COLO668 (cell line): ENCODE results near the gene IFNGR1.
"Not testable (repeated sequence)": the region's sequence is repeated elsewhere in the genome, so short reads cannot be mapped to it uniquely, and the experiment has no call there.

ENCODE experiments used
- DNase-seq: peaks from one replicate; lab custom pipeline; 2025; ENCODE audit not compliant: unreplicated experiment; lab: John Stamatoyannopoulos, UW

The IFNGR1 gene

DNA sequence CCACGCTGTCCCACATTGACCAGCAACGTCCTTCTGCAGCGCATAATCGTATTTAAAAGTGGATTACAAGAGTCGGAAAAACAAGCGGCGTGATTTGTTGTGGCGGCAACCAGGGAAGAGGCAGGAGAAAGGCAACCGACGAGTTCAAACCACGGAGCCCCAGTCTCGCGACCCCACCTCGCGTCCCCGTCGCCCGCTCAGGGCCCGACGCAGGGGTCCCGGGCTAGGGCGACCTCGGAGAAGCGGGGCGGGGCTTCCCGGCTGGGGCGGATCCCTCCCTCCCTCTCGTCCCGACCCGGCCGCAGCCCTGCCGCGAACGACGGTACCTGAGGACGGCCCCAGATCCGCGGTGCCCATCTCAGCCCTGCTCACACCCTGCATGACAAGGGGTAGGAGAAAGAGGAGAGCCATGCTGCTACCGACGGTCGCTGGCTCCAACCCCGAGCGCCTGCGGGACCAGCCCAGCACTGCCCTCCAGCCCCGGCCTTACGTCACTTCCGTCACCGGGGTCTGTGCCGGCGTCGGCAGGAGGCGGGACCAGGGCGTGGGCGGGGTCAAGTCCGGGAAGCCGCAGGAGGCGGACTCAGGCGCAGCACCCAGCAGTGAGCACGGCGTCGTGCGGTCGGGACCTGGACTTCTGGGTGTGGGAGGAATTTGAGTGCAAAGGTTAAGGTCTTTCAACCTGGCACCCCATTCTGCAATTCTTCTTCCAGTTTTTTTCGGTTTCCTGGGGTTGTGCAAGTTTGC is at the start of gene IFNGR1:
Gene IFNGR1, minus strand, starts transcription at position 469 of the 747 bp plus-strand sequence. Its CDS starts 58 bp downstream, at position 411.
- peak; percentile 87 for DNase-seq

DNA sequence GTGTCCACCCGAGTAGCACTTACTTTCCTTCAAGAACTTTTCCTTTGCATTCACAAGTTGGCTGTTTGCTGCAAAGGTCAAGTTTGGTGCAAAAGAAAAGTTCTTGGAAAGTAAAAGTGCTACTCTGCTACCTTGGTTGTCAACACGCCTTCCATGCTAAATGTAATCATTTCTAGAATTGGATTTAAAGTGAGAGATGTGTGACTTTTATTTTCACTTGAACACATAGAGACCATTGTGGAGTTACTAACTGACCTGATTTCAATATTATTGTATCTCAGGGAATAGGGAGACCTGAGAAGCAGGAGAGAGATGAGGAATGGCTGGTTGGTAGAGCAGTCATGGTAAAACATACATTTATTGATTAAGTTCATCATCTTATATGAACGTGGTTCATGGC is 49.7 kb upstream of the IFNGR1 start:
- no peak for DNase-seq

DNA sequence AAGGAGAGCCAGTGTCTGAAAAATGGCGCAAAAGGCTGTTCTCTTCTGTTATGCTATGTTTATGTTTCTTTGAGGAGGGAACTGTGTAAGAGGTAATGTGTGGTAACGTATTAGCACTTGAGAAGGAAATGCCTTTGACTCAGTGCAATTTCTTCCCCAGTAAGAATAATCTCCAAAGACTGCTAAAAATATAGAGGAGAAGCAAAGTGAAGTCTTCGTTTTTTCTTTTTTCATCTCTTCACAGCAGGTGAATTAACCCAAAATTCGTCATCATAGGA is 47.1 kb upstream of the IFNGR1 start:
- DNase-seq, result no peak

- DNase-seq, result no peak
Measured at GRCh38 chr6:137265561-137266308, 46.5 kb upstream of the IFNGR1 start.

DNA sequence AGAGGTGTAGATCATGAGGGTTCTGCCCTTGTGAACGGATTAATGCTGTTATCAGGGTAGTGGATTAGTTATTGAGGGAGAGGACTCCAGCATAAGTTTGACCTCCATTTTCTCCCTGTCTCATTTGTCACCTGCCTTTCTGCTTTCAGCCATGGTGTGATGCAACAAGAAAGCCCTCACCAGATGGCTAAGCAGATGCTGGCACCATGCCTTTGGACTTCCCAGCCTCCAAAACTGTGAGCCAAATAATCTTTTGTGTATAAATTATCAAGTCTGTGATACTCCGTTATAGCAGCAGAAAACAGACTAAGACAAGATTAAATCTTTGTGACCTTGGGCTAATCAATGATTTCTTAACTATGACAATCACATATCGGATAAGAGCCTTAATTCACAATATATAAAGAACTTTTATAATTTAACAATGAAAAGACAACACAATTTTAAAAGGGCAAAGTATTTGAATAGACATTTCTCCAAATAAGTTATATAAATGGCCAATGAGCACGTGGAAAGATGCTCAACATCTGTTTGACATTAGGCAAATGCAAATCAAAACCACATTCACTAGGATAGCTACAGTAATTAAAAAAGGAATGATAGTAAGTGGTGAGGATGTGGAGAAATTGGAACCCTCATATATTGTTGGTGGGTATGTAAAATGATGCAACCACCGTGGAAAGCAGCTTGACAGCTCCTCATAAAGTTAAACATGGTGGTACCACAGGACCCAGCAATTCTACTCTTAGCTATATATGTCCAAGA is 45.3 kb upstream of the IFNGR1 start:
- no peak for DNase-seq

DNA sequence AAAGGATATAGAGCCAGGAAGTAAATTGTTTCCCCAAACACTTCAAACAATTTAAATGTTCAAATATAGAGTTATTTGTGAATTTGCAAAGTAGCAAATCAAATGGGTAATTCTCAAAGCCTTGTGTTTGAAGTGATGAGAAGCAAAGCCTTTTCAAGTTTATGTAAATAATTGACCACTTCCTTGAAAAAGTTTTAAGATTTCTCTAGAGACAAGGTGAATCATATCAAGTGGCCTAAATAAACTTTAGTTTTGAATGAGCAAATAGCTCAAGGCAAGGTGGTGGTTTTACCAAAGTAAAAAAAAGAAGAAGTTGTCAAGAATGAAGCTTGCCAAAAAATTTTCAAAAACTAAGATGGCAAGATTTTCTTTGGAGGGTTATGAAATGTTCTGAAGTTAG is 42.6 kb upstream of the IFNGR1 start:
- DNase-seq, result no peak

DNA sequence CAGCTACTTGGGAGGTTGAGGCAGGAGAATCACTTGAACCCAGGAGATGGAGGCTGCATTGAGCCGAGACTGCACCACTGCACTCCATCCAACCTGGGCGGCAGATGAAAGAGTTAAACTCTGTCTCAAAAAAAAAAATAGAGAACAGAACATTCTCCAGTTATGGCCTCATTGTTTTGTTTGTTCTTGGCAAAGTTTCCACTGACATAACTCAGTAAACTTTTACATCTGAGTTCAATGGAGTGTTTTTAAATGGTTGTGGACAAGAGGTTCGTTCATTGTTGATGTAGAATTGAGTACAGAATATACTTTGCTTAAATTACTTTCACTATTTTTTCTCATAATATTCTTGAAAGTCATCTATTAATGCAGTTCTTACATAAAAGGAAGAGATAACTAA is 42.2 kb upstream of the IFNGR1 start:
- no peak for DNase-seq

DNA sequence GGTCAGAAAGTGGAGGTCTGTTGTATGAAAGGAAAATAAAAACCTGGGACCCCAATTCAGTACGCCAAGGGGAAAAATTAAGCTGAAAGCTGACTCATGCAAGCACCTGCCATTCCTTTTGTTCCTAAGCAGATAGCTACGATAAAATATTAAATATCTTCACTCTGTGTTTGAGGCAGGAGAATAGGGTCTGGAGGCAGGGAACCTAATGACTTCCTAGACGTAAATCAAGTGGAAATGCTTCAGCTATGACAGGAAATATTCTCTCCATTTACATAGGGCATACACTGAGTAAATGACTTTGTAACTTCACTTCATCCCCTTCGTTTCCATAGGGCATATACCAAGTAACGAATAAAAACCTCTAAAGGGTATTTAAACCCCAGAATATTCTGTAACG is 41.0 kb upstream of the IFNGR1 start:
- DNase-seq, result no peak

GRCh38 chr6:137259349-137259748 is 40.2 kb upstream of the IFNGR1 start:
- no peak for DNase-seq

- no peak for DNase-seq
Measured at GRCh38 chr6:137258170-137258569, 39.0 kb upstream of the IFNGR1 start.

DNA sequence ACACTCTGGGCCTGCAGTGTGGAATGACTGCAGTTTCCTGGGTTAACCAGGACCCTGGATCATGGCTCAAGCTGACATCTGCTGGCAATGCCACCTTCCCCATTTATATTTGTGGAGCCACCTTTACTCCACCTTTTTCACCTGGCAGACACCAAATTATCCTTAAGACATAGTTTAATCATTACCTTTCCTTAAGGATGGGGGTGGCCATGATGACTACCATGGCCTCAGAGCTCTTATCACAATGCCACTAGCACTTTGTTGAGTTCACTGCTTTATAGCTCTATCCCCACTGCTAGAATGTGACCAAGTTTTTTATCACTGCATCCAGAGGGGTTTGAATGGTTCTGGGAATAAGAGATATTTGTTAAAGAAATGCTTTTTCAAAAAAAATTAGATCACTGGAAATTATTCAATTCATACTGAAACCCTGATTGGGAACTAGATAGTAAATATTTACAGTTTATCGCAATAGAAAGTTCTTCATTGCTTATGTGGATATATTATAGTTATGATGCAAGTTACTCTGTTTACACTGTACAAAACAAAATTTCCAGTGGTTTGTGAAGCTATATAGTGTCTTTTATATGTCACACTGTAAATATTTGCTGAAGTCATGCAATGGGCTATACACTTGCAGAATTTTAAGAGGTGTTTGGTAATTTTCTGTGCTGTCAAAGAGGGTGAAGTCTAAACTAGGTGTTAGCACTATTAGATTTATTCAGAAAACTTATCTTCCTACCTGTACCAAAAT is 37.3 kb upstream of the IFNGR1 start:
- DNase-seq, result no peak

DNA sequence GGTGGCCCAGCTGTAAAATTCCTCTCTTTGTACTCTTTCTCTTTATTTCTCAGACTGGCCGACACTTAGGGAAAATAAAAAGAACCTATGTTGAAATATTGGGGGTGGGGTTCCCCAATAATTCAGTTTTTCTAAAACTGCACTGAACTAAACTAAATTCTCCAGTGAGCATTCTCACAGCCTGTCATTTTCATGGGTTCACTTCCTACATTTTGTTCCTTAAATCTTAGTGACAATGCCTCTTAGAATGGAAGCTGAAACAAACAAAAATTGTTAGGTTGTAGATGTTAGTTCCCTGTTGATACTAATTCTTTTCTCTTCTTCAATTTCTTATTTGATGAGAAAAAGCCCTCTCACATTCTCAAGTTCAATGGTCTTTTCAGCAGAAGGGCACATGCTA is 35.8 kb upstream of the IFNGR1 start:
- DNase-seq, result no peak

DNA sequence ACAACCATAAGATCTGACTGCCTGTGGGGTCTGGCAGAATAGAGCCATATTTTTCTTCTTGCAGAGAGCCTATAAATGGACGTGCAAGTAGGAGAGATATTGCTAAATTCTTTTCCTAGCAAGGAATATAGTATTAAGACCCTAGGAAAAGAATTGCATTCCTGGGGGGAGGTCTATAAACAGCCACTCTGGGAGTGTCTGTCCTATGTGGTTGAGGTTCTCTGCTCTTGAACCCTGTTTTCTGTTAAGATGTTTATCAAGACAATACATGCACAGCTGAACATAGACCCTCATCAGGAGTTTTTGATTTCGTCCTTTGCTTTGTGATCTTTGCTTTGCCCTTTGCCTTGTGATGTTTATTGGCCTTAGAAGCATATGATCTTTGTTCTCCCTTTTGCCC is 35.2 kb upstream of the IFNGR1 start:
- not testable (repeated sequence) for DNase-seq

DNA sequence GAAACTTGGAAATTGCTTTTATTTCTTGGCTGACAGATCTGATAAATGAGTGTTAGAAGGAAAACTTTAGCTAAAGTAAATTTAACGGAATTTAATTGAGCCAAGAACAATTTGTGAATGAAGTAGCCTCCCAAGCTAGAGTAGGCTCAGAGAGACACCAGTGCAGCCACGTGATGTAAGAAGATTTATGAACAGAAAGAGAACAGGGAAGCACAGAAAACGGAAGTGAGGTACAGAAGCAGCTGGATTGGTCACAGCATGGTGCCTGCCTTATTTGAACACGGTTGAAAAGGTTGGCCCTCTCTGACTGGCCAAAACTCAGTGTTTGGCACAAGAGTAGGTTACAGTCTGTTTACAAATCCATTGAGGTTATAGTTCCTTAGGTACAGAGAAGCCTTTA is 29.5 kb upstream of the IFNGR1 start:
- DNase-seq, result no peak

DNA sequence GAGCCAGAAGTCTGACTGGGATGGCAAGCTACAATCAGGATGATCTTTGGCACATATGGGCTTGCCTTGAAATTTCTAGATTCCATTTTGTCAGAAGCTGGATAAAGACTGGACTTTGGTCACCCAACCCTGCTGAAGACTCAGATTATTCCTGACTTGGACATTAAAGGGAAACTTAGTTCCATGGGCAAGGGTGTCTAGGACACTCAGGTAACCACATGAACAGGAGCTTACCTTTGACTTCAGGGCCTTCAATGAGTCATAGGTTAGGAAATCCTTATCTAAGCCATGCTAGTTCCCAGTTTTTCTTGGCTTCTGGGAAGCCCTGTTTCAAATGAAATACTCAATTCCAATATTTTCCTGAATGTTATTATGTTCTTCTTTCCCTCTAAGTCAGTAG is 28.5 kb upstream of the IFNGR1 start:
- no peak for DNase-seq

DNA sequence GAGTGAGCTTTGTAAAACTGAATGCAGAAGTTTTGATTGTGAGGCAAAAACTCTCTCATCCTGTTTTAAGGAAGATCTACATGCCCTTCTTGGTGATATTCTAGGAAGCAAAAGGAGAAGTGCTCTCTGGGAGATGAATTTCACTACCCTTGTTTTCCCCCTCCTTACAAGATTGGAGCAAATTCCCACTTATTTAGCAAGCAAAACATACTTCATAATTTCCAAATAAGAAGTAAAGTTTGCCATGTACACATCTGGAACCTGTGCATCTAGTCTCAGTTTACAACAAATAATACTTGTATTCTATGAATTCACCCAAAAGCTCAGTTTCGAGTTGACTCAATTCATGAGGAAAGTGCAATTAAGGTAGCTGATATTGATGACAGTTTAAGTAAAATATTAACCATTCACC is 27.6 kb upstream of the IFNGR1 start:
- DNase-seq, result no peak

GRCh38 chr6:137246164-137246563 is 27.0 kb upstream of the IFNGR1 start:
- no peak for DNase-seq

DNA sequence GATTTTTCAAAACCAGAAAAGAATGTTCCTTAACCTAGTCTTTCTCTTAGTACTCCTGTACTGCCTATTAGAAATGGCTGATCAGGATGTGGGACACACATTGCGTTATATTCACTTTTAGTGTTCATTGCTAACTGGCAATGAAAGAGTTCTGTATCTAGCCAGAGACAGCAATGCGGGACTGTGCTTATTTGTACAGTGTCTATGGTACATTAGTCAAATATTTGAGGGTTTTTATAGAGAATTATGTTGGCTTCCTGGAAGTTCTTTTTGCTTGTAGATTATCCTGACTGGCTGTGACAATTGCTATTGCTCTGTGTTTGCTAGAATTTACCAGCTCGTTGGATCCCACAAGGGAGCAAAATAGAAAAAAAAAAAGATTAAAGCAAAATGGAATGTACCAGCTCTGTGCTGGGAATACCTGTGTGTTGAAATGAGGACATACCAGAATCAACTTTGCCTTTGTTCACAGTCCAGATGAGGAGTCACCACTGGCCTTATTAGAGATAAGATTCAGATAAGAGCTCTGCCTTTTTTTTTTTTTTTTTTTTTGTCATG is 22.4 kb upstream of the IFNGR1 start:
- DNase-seq, result no peak

DNA sequence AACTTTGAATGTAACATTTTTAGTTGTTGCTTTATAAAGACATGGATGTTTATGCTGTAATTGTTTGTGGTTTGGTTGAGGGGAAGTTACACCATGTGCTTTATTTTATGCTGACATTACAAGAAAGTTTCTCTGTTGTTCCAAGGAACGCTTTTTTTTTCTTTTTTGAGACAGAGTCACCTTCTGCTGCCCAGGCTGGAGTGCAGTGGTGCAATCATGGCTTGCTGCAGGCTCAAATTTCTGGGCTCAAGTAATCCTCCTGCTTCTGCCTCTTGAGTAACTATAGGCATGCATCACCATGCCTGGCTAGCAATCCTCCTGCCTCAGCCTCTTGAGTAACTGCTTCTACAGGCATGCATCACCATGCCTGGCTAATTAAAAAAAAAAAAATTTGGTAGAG is 21.0 kb upstream of the IFNGR1 start:
- DNase-seq, result no peak

GRCh38 chr6:137237413-137238170 is 18.4 kb upstream of the IFNGR1 start:
- no peak for DNase-seq
